Natural killer cell treated with Interleukin-12 subunit alpha and Interleukin-12 subunit beta and Interleukin-15 and Interleukin-18, amount 100 ng/mL, for 72 hours (primary cell): ENCODE measurements around the gene CLSTN3. TPM values are rescaled to one million over a fixed set of nuclear protein-coding genes. Genes with fewer than 3 reads are reported as not detected.

Experiments
- ATAC-seq, 2 donors: fragments of 150-1000 bp; cut with Tn5 transposase in 1 of 2; sonication (Bioruptor Pico), chemical (Tn5 transposase) in 1 of 2; 2 replicates each; pipeline ENCODE4 v1.10.0; 2021
- DNase-seq: peaks from one replicate; pipeline ENCODE4 v3.0.0; 2022; ENCODE audit warnings: low spot score
- H3K27ac Mint-ChIP-seq, 2 donors: 1 replicate in 1 of 2; 2 replicates in 1 of 2; pipeline ENCODE4 v1.8.0; 2022; ENCODE audit warnings: mixed read lengths in 2 of 2, mild to moderate bottlenecking in 1 of 2, moderate library complexity in 1 of 2
- H3K27me3 Mint-ChIP-seq, 2 donors: 1 replicate in 1 of 2; 2 replicates in 1 of 2; pipeline ENCODE4 v1.8.0; 2022; ENCODE audit warnings: mixed read lengths in 2 of 2
- H3K36me3 Mint-ChIP-seq: one replicate; pipeline ENCODE4 v1.8.0; 2022; ENCODE audit warnings: mixed read lengths
- H3K4me1 Mint-ChIP-seq, 2 donors: 1 replicate in 1 of 2; 2 replicates in 1 of 2; pipeline ENCODE4 v1.8.0; 2022; ENCODE audit warnings: low read depth in 2 of 2, mixed read lengths in 2 of 2, mild to moderate bottlenecking in 1 of 2
- H3K4me3 Mint-ChIP-seq: one replicate; pipeline ENCODE4 v1.8.0; 2022; ENCODE audit warnings: mixed read lengths
- H3K9me3 Mint-ChIP-seq: 2 replicates; pipeline ENCODE4 v1.8.0; 2022; ENCODE audit warnings: mixed read lengths
- total RNA-seq, 2 donors: library from RNA; stranded (reverse); gene quantifications; one replicate each; pipeline ENCODE4 v1.2.3, GENCODE V29; 2022

The CLSTN3 gene
- 10 to 100 TPM; 36.3 to 40.0 TPM for total RNA-seq

DNA sequence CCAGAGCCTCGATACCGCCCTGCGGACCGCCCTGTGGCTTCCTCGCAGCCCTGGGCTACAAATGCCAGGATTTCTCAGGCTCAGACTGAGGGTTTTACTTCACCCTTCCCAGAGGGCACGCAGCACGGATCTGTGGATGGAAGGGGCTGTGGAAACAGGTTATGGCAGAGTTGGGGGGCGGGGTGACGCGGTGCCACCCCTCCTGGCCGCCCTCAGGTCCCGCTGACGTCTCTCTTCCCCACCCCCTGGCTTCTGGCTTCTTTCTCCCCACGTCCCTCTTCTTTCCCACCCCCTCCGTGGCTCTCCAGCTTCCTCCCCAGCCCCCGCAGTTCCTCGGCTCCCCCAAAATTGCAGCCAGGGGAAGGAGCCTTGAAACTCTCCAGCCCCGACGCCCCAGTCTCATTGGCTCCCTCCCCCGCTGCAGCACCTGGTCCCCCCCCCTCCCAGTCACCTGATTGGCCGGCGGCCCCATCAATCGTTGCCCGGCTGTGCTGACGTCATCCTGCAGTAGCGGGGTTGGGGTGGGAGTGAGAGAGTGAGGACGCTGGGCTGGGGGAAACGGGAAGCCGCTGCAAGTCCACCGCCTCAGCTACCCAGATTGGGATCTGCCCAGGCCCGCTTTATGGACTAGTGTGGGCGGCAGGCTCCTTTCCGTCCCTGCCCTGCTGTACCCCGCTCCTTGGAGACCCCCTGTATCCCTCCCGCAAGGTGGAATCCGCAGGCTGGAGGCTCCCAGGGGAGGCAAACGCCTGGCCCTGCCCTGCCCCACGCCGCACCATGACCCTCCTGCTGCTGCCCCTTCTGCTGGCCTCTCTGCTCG, at the start of gene CLSTN3:
TSS of gene CLSTN3 (plus strand) at position 500 of the 820 bp plus-strand sequence. CDS start at position 778, 278 bp downstream.
- peak; percentile 91 to 94 for ATAC-seq
- H3K4me3 Mint-ChIP-seq, result peak within 1 kb of the TSS; percentile 100

DNA sequence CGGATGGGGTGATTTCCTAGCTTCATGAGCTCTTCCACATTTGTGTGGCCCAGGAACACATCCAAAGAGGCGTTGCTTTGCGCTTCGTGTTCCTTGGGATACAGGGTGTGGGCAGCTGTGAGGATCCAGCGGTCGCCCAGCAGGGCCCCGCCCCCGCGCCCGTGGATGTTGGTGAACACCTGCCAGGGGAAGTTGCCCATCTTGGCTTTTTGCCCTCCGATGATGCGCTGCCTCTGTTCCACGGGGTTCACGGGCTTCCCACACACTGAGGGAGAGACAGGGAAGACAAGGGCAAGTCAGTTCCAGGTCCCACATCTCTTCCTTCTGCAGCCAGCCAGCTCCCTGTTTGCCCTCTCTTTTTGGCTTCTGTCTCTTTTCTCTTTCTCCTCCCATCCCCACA, 49.1 kb upstream of the CLSTN3 start:
- peaks cover 8% of the 10 kb centered on the region for H3K36me3 Mint-ChIP-seq
- H3K27ac Mint-ChIP-seq, result no peak overlapping the region
- H3K4me3 Mint-ChIP-seq, result no peak overlapping the region
- H3K9me3 Mint-ChIP-seq, result peaks cover 5% of the 10 kb centered on the region
- DNase-seq (no peak), ATAC-seq (no peak)
- peaks cover 2 to 5% of the 10 kb centered on the region in 2 donors for H3K27me3 Mint-ChIP-seq
- peaks cover 8 to 12% of the 10 kb centered on the region in 2 donors for H3K4me1 Mint-ChIP-seq

More for the DNA sequence above, at the start of gene CLSTN3:
- Mint-ChIP-seq H3K27ac (peak within 1 kb of the TSS; percentile 76 to 93), H3K4me1 (peaks cover 30 to 48% of the 10 kb centered on the region in 2 donors), H3K27me3 (no peaks in the 10 kb centered on the region), H3K9me3 (no peaks in the 10 kb centered on the region), H3K36me3 (no peaks in the 10 kb centered on the region)
- DNase-seq, result peak; percentile 92

GRCh38 chr12:7083125-7083524, 47.0 kb upstream of the CLSTN3 start:
- Mint-ChIP-seq H3K4me1 (peaks cover 5 to 7% of the 10 kb centered on the region in 2 donors), H3K27me3 (no peaks in the 10 kb centered on the region), H3K4me3 (peak overlapping the region; percentile 2), H3K27ac (peak overlapping the region in 1 of 2 donors; percentile 2), H3K36me3 (peaks cover 8% of the 10 kb centered on the region), H3K9me3 (peaks cover 5% of the 10 kb centered on the region)
- ATAC-seq (peak in 1 of 2 donors; percentile 49), DNase-seq (no peak)

DNA sequence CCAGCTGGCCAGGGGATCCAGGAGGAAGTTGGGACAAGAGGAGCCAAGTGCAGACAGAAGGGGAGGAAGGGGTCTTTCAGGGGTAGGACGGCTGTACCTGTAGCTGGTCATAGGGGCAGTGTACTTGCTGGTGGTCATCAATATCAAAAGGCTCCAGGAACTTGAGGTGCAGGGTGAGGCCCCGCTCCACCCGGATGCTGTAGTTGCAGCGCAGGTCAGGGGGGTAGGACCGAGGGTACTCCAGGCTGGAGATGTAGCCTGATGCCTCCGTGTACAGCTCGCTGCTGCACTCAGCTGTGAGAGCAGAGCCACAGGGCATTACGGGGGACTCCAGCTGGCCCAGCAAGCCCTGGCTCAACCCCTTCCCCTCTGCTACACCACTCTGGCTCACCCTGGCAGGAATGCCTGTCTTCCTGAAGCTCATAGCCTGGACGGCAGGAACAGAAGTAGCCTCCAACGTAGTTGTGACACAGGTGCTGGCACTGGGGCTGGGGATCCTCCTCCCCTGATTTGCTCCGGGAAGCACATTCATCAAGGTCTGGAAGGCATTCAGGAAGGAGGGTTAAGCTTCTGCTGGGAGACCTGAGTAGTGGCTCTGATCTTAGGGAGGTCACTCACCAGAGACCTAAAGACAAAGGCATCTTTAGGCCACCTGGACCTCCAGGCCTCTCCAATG, 40.8 kb upstream of the CLSTN3 start:
- Mint-ChIP-seq H3K9me3 (no peaks in the 10 kb centered on the region), H3K4me1 (peaks cover 5% of the 10 kb centered on the region in 2 donors), H3K36me3 (no peaks in the 10 kb centered on the region), H3K27ac (no peak overlapping the region), H3K27me3 (no peaks in the 10 kb centered on the region), H3K4me3 (no peak overlapping the region)
- ATAC-seq (peak in 1 of 2 donors; percentile 3), DNase-seq (no peak)

DNA sequence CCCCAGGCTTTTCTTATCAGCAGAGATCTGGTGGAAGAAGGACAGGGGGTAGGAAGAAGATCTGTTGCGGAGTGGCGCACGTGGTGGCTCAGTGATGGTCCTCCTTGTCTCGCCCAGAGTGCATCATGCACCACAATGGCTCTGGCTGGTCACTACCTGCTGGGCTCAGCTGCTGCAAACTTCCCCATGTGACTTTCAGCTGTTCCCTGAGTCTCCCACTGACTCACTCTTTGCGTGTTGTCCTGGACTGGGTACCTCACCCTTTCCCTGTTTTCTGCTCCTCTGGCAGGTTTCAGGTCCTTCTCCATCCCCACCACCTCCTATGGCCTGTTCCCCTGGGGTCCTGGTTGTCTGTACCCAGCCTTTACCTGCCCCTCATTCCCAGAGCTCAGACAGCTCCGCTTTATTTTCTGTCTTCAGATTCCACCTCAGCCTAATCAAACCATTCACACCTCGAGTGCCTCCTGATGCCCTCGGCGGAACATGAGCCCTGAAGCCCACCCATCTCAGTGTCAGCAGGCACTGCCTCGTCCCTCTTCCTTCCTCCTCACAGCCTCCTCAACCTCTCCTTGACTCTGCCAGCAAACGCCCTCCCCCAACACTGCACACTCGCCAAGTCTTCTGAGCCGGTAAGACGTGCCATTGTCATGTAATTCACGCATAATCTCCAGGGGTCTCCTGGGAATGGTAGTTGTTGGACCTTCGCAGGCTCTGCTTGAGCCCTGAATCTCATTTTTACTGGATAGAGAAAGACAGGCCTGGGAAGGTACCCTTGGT, 39.8 kb upstream of the CLSTN3 start:
- DNase-seq (no peak), ATAC-seq (no peak)
- no peaks in the 10 kb centered on the region for H3K27me3 Mint-ChIP-seq
- H3K36me3 Mint-ChIP-seq, result no peaks in the 10 kb centered on the region
- peaks cover 5% of the 10 kb centered on the region in 2 donors for H3K4me1 Mint-ChIP-seq
- no peak overlapping the region for H3K4me3 Mint-ChIP-seq
- H3K9me3 Mint-ChIP-seq, result no peaks in the 10 kb centered on the region
- no peak overlapping the region for H3K27ac Mint-ChIP-seq

DNA sequence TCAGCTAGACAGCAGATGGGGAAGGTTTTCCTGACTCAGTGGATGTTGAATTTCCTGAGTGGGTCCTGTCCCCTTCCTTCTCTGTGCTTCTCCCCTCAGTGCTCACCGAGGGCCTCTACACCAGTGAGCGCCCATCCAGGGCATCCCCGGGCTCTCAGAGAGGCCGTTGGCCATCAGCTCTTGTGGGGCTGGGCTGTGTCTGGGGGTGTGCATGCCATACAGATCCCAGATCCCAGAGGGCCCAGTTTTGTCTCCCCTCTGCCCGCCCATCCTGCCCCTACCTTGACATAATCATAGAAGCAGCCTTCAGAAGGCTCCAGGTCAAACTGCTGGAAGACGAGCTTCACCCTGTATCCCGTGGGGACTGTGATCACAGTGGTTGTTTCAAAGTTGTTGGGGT, 39.0 kb upstream of the CLSTN3 start:
- H3K4me3 Mint-ChIP-seq, result peak overlapping the region; percentile 15
- DNase-seq (no peak), ATAC-seq (no peak)
- no peaks in the 10 kb centered on the region for H3K9me3 Mint-ChIP-seq
- no peak overlapping the region for H3K27ac Mint-ChIP-seq
- peaks cover 5% of the 10 kb centered on the region in 2 donors for H3K4me1 Mint-ChIP-seq
- H3K27me3 Mint-ChIP-seq, result no peaks in the 10 kb centered on the region
- no peaks in the 10 kb centered on the region for H3K36me3 Mint-ChIP-seq

GRCh38 chr12:7091660-7092228, 38.4 kb upstream of the CLSTN3 start:
- ATAC-seq, result no peak
- Mint-ChIP-seq H3K4me1 (peaks cover 5% of the 10 kb centered on the region in 2 donors), H3K27ac (peak overlapping the region in 1 of 2 donors; percentile 75), H3K4me3 (peak overlapping the region; percentile 75), H3K9me3 (no peaks in the 10 kb centered on the region), H3K27me3 (no peaks in the 10 kb centered on the region), H3K36me3 (no peaks in the 10 kb centered on the region)
- no peak for DNase-seq

DNA sequence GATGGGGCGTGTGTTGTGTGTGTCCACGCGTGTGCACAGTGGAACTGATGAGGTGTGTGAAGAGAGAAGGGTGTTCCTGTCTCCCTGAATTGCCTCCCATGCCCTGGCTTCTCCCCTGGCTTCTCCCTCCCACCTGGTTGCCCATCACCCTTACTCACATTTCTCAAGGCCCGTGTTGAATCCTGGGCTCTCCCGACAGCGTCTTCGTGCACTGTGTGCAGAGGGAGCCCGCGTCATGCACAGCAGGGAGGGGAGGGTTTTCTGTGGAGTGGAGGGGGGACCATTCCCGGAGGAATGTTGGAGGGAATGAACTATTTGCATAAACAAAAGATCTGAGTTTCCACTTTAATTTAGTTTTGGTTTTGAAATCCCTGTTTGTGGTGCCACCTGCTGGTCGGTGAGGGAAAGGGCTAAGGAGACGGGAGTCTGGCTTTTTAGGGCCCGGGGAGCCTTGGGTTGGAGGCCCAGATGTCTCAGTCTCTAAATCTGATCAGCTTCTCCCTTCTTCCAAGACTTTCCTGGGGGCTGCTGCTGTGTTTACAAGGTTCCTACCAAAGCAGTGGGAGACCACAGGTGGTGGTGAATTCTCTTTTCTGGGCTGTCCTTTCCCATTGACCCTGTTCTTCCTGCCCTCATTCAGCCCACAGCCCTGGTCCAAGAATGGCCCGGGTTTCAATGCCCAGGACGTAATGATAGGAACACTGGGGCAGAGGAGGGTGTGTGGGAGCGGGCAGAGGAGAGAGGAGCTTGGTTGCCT, 37.8 kb upstream of the CLSTN3 start, which contains the start of gene C1R:
TSS of gene C1R (minus strand) at position 217 of the 757 bp plus-strand sequence. CDS start at position 160, 57 bp downstream.
- H3K4me1 Mint-ChIP-seq, result peaks cover 5% of the 10 kb centered on the region in 2 donors
- H3K27me3 Mint-ChIP-seq, result no peaks in the 10 kb centered on the region
- DNase-seq (peak; percentile 70), ATAC-seq (peak; percentile 55 to 66)
- H3K36me3 Mint-ChIP-seq, result no peaks in the 10 kb centered on the region
- no peaks in the 10 kb centered on the region for H3K9me3 Mint-ChIP-seq
- peak within 1 kb of the TSS; percentile 75 for H3K4me3 Mint-ChIP-seq
- H3K27ac Mint-ChIP-seq, result peak within 1 kb of the TSS in 1 of 2 donors; percentile 75

- Mint-ChIP-seq H3K4me3 (no peak overlapping the region), H3K4me1 (peaks cover 5% of the 10 kb centered on the region in 2 donors)
Measured at GRCh38 chr12:7092986-7093460, 37.1 kb upstream of the CLSTN3 start.

DNA sequence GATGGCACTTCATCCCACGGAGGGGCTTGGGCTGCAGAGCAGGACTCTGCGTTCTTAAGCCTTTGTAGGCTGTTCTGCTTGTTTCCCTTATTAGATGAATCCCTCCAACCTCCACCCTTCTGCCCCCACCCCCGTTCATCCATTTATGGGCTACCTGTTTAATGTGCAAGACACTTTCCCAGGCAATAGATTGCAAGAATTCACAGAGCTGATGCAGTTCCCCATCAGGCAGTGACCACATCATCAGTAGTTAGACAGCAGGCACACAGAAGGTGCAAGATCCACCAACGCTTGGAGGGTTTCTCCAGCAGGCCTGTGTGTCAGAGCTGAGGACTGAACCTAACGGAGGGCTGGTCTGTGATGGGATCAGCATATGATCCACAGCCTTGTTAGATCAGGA, 36.7 kb upstream of the CLSTN3 start:
- Mint-ChIP-seq H3K4me3 (no peak overlapping the region), H3K27me3 (no peaks in the 10 kb centered on the region), H3K4me1 (peaks cover 5% of the 10 kb centered on the region in 2 donors), H3K27ac (no peak overlapping the region), H3K9me3 (no peaks in the 10 kb centered on the region), H3K36me3 (no peaks in the 10 kb centered on the region)
- no peak for DNase-seq
- ATAC-seq, result no peak

More at GRCh38 chr12:7092986-7093460, 37.1 kb upstream of the CLSTN3 start:
- Mint-ChIP-seq H3K27ac (no peak overlapping the region), H3K9me3 (no peaks in the 10 kb centered on the region), H3K27me3 (no peaks in the 10 kb centered on the region), H3K36me3 (no peaks in the 10 kb centered on the region)
- DNase-seq (no peak), ATAC-seq (peak in 1 of 2 donors; percentile 17)

DNA sequence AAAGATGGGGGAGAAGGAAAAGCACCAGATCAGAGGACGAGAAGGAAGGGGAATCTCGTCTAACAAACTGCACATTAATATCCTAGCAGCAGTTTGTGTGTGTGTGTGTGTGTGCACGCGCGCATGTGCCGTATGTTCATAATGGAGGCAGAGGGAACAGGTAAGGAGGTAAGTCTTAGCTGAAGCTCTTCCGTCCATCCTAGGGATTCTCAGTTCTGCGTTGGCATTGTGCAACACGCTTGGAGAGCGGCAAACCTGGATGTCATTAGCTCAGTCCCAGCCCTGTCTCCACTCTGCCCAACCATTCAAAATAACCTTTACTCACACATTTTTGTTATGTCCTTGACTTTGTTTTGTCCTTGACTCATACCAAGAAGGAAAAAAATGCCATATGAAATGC, 36.3 kb upstream of the CLSTN3 start:
- H3K4me3 Mint-ChIP-seq, result no peak overlapping the region
- H3K27me3 Mint-ChIP-seq, result no peaks in the 10 kb centered on the region
- DNase-seq, result no peak
- peaks cover 5% of the 10 kb centered on the region in 2 donors for H3K4me1 Mint-ChIP-seq
- no peak for ATAC-seq
- H3K27ac Mint-ChIP-seq, result no peak overlapping the region
- no peaks in the 10 kb centered on the region for H3K9me3 Mint-ChIP-seq
- H3K36me3 Mint-ChIP-seq, result no peaks in the 10 kb centered on the region

DNA sequence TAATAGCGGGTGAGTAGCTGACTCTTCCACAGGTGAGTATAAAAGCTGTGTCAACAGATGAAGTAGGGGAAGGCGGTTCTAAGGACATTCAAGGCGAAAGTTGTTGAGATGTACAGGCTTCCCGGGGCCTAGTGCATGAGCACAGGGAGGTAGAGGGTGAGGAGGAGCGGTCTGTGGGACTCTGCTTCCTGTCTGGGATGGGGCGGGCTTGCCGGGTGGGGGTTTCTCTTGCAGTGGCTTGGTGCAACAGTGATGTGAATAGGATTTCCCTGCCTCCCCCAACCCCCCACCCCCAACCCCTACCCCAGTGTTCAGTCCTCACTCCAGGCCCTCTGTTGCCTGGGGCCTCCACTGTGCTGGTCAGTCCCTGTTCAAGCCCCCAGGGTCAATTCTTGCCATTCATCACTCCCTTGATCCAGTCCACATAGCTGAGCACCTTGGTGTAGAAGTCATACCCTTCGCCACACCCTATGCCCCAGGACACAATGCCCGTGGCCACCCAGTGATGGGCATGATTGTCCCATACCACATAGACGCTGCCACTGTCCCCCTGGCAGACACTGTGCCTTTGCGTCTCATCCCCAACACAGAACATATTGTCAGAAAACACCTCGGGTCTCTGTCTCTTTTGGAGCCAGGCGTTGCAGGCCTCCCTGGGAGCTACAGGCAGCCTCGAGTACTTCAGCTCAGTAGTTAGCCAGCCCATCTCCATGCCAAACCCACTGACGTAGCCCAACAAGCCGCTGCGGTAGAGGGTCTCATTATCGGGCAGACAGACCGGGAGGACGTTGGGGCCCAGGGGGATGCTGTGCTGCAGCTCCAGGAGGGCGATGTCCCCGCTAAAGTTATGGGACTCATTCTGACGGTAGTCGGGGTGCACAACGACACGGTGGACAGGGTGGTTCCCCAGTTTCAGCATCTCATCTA, 33.9 kb upstream of the CLSTN3 start:
- H3K27me3 Mint-ChIP-seq, result no peaks in the 10 kb centered on the region
- no peaks in the 10 kb centered on the region for H3K9me3 Mint-ChIP-seq
- H3K4me3 Mint-ChIP-seq, result no peak overlapping the region
- H3K27ac Mint-ChIP-seq, result no peak overlapping the region
- H3K36me3 Mint-ChIP-seq, result no peaks in the 10 kb centered on the region
- peaks cover 5% of the 10 kb centered on the region in 2 donors for H3K4me1 Mint-ChIP-seq
- ATAC-seq, result no peak
- no peak for DNase-seq
